DMS153 treated with DMSO at 0.1 percent for 48 hours (cell line): ENCODE data around the gene EYA4.
A peak's percentile ranks its signal among the peaks of the same experiment; 100 is the strongest.
"Not testable (repeated sequence)": the region's sequence is repeated elsewhere in the genome, so short reads cannot be mapped to it uniquely, and the experiment has no call there.

Experiments
- DNase-seq: peaks from one replicate; lab custom pipeline; 2025; ENCODE audit not compliant: unreplicated experiment; lab: John Stamatoyannopoulos, UW

The EYA4 gene

DNA sequence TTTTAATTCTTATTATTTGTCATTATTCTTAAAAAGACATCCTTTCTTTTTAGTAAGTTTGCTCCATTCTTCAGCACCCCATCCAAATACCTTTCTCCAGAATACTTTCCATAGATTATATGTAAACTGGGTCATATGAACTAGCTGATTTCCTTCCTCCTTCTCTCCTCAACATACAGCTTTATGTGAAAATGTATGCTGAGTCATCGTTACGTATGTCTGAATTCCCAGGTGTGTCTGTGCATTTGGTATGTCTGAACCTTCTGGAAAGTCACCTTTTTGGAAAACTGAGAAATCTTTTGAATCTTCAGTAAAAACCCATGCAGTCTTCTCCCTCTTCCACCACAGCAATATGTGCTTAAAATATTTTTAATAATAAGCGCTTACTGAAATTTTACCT lies 264.5 kb downstream of the EYA4 start:
- no peak for DNase-seq

DNA sequence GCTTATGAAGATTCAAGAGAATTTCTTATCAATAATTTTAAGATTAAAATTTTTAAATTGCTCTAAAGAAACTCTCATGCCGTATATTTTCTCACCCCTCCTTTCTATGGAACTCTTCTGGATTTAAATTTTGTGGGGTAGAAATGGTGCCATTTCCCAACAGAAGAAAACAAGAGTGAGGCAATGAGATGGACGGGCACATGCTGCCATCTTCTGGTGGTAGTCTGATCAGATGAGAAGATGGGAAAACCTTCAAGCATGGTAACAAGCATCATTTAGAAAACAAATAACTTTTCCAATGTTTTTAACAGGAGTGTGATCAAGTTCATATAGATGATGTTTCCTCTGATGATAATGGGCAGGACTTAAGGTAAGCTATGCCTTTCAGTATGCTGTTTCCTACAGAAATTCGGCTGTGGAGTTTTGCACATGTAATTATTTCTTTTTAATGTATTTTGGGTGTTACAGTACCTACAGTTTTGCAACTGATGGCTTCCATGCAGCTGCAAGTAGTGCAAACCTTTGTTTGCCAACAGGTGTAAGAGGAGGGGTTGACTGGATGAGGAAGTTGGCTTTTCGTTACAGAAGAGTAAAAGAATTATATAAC lies 271.4 kb downstream of the EYA4 start:
- peak; percentile 22 for DNase-seq

GRCh38 chr6:133523816-133524215 lies 282.7 kb downstream of the EYA4 start:
- no peak for DNase-seq

DNA sequence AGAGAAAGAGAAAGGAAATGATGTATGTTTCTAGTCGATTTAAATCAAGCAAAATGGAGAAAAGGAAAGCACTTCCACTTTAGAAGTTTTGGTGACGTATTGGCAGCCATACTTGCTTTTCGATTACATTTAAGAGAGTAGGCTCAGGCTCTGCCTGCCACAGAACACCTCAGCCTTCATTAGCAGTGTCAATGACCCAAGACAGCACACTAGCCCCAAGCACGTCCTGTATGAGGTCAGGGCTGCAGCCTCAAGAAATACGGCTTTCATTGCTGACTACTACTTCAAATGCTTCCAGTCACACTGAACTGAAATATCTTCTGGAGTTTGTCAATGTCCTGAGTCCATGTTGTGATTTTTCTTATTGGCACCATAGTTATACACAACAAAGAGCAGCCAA lies 285.3 kb downstream of the EYA4 start:
- DNase-seq, result no peak

DNA sequence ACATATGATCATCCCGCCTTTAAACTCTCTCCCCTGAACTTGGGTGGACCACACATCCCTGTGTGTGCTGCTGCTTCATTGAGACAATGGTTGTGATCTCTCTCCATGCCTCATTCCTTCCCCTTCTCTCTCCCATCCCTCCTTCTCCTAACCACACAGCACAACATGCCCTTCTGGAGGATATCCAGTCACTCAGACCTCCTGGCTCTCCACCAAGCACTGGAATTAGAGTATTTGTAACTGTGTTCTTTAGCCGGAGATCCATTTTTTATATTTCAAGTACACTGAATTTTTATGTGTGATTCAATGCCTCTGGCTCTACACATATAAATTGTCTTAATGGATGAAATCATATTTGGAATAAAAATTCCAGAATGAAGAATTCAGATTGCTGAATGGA lies 287.4 kb downstream of the EYA4 start:
- DNase-seq, result no peak

DNA sequence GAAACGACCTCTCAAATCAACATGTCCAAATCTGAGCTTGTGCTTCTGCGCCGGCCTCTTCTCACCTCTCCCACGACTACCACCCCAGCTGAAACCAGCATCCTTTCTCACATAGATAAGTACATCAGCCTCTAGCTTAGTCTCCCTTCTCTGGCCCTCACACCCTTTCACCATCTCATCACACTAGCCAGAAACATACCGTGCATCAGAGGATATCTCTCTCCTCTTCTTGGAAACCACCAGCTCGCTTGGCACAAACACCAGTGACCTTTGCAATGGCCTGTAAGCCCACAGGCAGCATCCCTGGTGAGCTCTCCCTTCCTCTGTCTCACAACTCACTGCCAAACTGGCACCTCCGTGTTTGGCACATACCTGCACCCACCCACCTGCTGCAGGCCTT lies 291.8 kb downstream of the EYA4 start:
- no peak for DNase-seq

GRCh38 chr6:133539502-133540259 lies 298.5 kb downstream of the EYA4 start:
- no peak for DNase-seq

- DNase-seq, result no peak
These were observed 299.2 kb downstream of the EYA4 start for GRCh38 chr6:133540361-133540760.

- no peak for DNase-seq
These were observed 299.9 kb downstream of the EYA4 start for GRCh38 chr6:133541040-133541439.

GRCh38 chr6:133542056-133542821 lies 301.1 kb downstream of the EYA4 start:
- no peak for DNase-seq

DNA sequence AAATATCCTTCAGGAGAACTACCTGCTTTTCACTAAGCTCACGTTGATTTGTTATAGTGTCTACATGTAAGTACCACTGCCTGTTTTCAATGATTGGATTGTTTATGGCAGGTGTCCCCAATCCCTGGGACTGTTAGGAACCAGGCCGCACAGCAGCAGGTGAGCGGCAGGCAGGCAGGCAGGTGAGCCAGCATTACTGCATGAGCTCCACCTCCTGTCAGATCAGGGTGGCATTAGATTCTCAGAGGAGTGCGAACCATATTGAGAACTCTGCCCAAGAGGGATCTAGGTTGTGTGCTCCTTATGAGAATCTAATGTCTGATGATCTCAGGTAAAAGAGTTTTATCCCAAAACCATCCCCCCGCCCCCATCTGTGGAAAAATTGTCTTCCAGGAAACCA lies 303.3 kb downstream of the EYA4 start:
- no peak for DNase-seq

DNA sequence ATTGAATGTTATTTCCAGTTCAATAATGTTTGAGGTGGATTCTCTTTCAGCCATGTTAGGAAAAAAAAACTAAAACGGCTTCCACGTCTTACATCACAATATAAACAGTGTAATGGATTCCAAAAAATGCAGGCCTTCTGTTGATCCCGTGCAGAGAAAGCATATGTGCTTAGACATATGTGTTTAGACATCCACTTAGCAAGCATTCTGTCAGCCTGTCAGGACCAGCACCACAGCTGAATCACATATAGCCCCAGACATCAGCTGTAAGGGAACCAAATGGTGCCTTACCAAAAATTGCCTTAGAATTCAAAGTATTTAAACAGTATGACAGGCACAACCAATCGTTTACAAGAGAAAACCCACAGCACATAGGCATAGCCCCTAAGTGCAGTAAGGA lies 304.9 kb downstream of the EYA4 start:
- DNase-seq, result no peak

- DNase-seq, result no peak
These were observed 306.0 kb downstream of the EYA4 start for GRCh38 chr6:133547136-133547535.

DNA sequence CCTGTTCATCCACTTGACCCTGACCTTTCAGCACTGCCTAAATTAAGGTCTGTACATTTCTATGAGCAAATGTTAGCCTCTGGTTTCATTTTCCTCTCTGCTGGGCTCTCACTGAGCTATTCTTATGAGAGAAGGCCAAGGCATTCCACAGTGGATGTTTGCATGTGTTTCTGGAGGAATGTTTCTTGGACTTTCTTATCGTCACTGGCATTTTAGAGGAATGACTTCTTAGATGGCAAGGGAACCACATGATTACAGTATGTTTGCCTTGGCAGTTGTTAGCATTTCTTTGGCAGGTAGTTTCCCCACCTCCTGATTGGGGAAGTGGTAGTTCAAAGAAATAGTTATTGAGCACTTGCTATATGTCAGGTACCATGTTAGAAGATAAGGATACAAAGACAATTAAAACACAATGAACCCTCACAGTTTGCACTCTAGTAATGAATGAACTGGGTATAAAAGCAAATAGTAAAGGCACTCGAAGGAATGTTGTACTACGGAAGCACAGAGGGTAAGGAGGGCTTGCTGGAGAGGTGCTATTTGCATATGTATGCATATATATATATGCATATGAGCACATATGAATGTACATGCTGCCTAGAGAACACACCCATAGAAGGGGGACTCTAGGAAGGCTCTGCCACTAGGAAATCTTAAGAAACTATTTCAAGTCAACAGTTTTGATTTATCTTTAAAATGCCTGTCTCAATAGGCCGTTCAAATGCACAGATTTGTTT lies 307.4 kb downstream of the EYA4 start:
- DNase-seq, result no peak

DNA sequence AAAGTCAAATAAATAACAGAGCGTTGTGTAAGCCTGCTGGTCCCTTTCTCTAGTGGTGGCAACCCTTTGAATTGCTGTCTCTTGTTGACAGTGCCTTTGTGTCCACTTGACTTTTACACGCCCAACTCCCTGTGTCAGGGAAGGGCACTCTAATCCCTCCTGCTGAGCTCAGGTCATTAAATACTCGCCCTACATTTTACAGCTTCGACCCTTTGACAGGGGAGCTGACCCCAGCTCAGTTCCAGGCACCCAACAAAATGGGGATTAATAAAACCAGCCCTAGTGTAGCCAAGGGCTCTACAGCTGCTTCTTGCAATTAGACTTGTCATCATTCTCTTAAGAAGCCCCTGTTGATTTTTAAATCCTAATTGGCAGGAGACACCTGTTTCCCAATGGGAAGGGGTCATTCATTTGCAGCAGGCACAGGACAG lies 308.2 kb downstream of the EYA4 start:
- no peak for DNase-seq

GRCh38 chr6:133550026-133550425 lies 308.9 kb downstream of the EYA4 start:
- no peak for DNase-seq

- no peak for DNase-seq
These were observed 310.3 kb downstream of the EYA4 start for GRCh38 chr6:133551436-133551835.

DNA sequence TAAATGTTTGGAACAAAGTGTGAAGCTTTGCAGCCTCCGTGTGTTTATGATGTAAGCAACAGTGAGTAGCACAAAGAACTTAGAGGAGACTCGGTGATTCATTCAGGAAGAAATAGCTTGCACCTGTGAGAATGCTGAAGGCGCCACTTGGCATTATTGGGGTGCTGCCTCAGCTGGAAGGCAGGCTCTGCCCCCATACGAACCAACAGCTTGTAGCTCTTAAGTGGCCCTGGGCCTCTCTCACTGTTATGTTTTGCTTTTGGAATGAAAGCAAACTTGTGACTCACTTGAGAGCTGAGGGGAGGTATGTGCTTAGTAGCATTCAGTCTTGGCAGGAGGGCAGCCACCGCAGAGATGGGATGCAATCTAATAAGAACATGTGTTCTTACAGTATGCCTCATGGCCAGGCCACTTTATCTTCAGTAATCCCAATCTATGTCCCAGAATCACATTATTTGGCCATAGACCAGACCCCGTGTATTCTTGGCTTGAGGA lies 310.7 kb downstream of the EYA4 start:
- DNase-seq, result no peak

GRCh38 chr6:133553652-133554051 lies 312.5 kb downstream of the EYA4 start:
- peak; percentile 52 for DNase-seq

DNA sequence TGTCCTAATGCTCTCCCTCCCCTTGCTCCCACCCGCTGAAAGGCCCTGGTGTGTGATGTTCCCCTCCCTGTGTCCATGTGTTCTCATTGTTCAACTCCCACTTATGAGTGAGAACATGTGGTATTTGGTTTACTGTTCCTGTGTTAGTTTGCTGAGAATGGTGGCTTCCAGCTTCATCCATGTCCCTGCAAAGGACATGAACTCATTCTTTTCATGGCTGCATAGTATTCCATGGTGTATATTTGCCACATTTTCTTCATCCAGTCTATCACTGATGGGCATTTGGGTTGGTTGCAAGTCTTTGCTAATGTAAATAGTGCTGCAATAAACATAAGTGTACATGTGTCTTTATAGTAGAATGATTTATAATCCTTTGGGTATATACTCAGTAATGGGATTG lies 313.0 kb downstream of the EYA4 start:
- DNase-seq, result not testable (repeated sequence)

- no peak for DNase-seq
These were observed 314.5 kb downstream of the EYA4 start for GRCh38 chr6:133555685-133556084.
